ENCODE results near the gene GPRC5D. TPM values are rescaled to one million over a fixed set of nuclear protein-coding genes. Genes with fewer than 3 reads are reported as not detected.

The GPRC5D gene
- not detected for total RNA-seq

GRCh38 chr12:12952036-12952435 lies at the start of gene GPRC5D:
GPRC5D (minus strand) TSS chr12:12952170; CDS start chr12:12950384, 1,786 bp downstream.
- DNase-seq = no peak
- Mint-ChIP-seq H3K9me3 (no peaks in the 10 kb centered on the region), H3K27ac (no peak within 1 kb of the TSS), H3K4me3 (no peak within 1 kb of the TSS), H3K27me3 (peaks cover 4% of the 10 kb centered on the region), H3K4me1 (no peaks in the 10 kb centered on the region), H3K36me3 (no peaks in the 10 kb centered on the region)
- no peak for ATAC-seq (ENCODE audit: low read depth)
- POLR2A ChIA-PET = no interaction called here

- peak overlapping the region; percentile 5 for H3K27ac Mint-ChIP-seq
- POLR2A ChIA-PET = no interaction called here
These were observed 49.7 kb upstream of the GPRC5D start for GRCh38 chr12:13001775-13002040.

GRCh38 chr12:13000925-13001774 lies 49.2 kb upstream of the GPRC5D start:
- Mint-ChIP-seq H3K9me3 (no peaks in the 10 kb centered on the region), H3K27me3 (peaks cover 34% of the 10 kb centered on the region), H3K36me3 (no peaks in the 10 kb centered on the region), H3K4me3 (peak overlapping the region; percentile 82), H3K27ac (peak overlapping the region; percentile 26), H3K4me1 (peaks cover 19% of the 10 kb centered on the region)
- peak; percentile 19 for ATAC-seq (ENCODE audit: low read depth)
- POLR2A ChIA-PET = interaction anchor here (0.7 kb wide), 1 partner anchor 275 kb away, joined by 4 read pairs; no protein-coding TSS in a partner anchor
- peak; percentile 64 for DNase-seq

More at GRCh38 chr12:13001775-13002040, 49.7 kb upstream of the GPRC5D start:
- ATAC-seq (ENCODE audit: low read depth) (no peak), DNase-seq (no peak)
- peaks cover 38% of the 10 kb centered on the region for H3K27me3 Mint-ChIP-seq
- H3K4me3 Mint-ChIP-seq = peak overlapping the region; percentile 73
- peaks cover 19% of the 10 kb centered on the region for H3K4me1 Mint-ChIP-seq
- H3K9me3 Mint-ChIP-seq = no peaks in the 10 kb centered on the region
- no peaks in the 10 kb centered on the region for H3K36me3 Mint-ChIP-seq

- peaks cover 32% of the 10 kb centered on the region for H3K27me3 Mint-ChIP-seq
- H3K27ac Mint-ChIP-seq = peak overlapping the region; percentile 26
- POLR2A ChIA-PET = no interaction called here
- no peaks in the 10 kb centered on the region for H3K36me3 Mint-ChIP-seq
- peak overlapping the region; percentile 82 for H3K4me3 Mint-ChIP-seq
- H3K4me1 Mint-ChIP-seq = peaks cover 19% of the 10 kb centered on the region
- DNase-seq = no peak
- ATAC-seq (ENCODE audit: low read depth) = peak; percentile 37
- H3K9me3 Mint-ChIP-seq = no peaks in the 10 kb centered on the region
These were observed 48.6 kb upstream of the GPRC5D start for GRCh38 chr12:13000616-13000924.

GRCh38 chr12:12999959-13000615 lies 48.1 kb upstream of the GPRC5D start, which contains the start of gene HEBP1:
HEBP1 (minus strand) TSS chr12:13000265; CDS start chr12:13000114, 151 bp downstream.
- peaks cover 19% of the 10 kb centered on the region for H3K4me1 Mint-ChIP-seq
- POLR2A ChIA-PET = no interaction called here
- peak; percentile 80 for ATAC-seq (ENCODE audit: low read depth)

GRCh38 chr12:12999271-12999958 lies 47.4 kb upstream of the GPRC5D start:
- DNase-seq = no peak
- H3K36me3 Mint-ChIP-seq = no peaks in the 10 kb centered on the region
- no peak for ATAC-seq (ENCODE audit: low read depth)
- POLR2A ChIA-PET = no interaction called here
- H3K4me1 Mint-ChIP-seq = peaks cover 19% of the 10 kb centered on the region
- peak overlapping the region; percentile 82 for H3K4me3 Mint-ChIP-seq
- peaks cover 26% of the 10 kb centered on the region for H3K27me3 Mint-ChIP-seq
- peak overlapping the region; percentile 26 for H3K27ac Mint-ChIP-seq
- no peaks in the 10 kb centered on the region for H3K9me3 Mint-ChIP-seq

More at GRCh38 chr12:12999959-13000615, 48.1 kb upstream of the GPRC5D start, which contains the start of gene HEBP1:
- Mint-ChIP-seq H3K27ac (peak within 1 kb of the TSS; percentile 26), H3K9me3 (no peaks in the 10 kb centered on the region), H3K4me3 (peak within 1 kb of the TSS; percentile 82), H3K36me3 (no peaks in the 10 kb centered on the region), H3K27me3 (peaks cover 29% of the 10 kb centered on the region)
- peak; percentile 98 for DNase-seq

GRCh38 chr12:12998248-12998647 lies 46.3 kb upstream of the GPRC5D start:
- H3K27me3 Mint-ChIP-seq = peaks cover 17% of the 10 kb centered on the region
- no peak overlapping the region for H3K4me3 Mint-ChIP-seq
- peaks cover 6% of the 10 kb centered on the region for H3K36me3 Mint-ChIP-seq
- ATAC-seq (ENCODE audit: low read depth) (no peak), DNase-seq (no peak)
- POLR2A ChIA-PET = no interaction called here
- H3K4me1 Mint-ChIP-seq = peaks cover 21% of the 10 kb centered on the region
- H3K27ac Mint-ChIP-seq = no peak overlapping the region
- no peaks in the 10 kb centered on the region for H3K9me3 Mint-ChIP-seq

GRCh38 chr12:12997734-12998133 lies 45.8 kb upstream of the GPRC5D start:
- POLR2A ChIA-PET = interaction anchor here (0.5 kb wide), 1 partner anchor 275 kb away, joined by 4 read pairs; no protein-coding TSS in a partner anchor
- Mint-ChIP-seq H3K4me1 (peaks cover 26% of the 10 kb centered on the region), H3K36me3 (peaks cover 8% of the 10 kb centered on the region), H3K27ac (no peak overlapping the region), H3K4me3 (no peak overlapping the region), H3K27me3 (peaks cover 12% of the 10 kb centered on the region), H3K9me3 (no peaks in the 10 kb centered on the region)
- ATAC-seq (ENCODE audit: low read depth) = no peak
- DNase-seq = no peak

GRCh38 chr12:12997156-12997555 lies 45.2 kb upstream of the GPRC5D start:
- Mint-ChIP-seq H3K27me3 (peaks cover 6% of the 10 kb centered on the region), H3K27ac (no peak overlapping the region), H3K4me3 (no peak overlapping the region), H3K36me3 (peaks cover 8% of the 10 kb centered on the region), H3K9me3 (no peaks in the 10 kb centered on the region), H3K4me1 (peaks cover 25% of the 10 kb centered on the region)
- ATAC-seq (ENCODE audit: low read depth) = no peak
- no peak for DNase-seq
- POLR2A ChIA-PET = interaction anchor here (0.5 kb wide), 1 partner anchor 274 kb away, joined by 4 read pairs; no protein-coding TSS in a partner anchor

GRCh38 chr12:12996209-12996608 lies 44.2 kb upstream of the GPRC5D start:
- Mint-ChIP-seq H3K36me3 (peaks cover 8% of the 10 kb centered on the region), H3K9me3 (no peaks in the 10 kb centered on the region), H3K27ac (no peak overlapping the region), H3K4me3 (no peak overlapping the region), H3K4me1 (peaks cover 23% of the 10 kb centered on the region), H3K27me3 (no peaks in the 10 kb centered on the region)
- POLR2A ChIA-PET = interaction anchor here (0.6 kb wide), 1 partner anchor 195 kb away, joined by 5 read pairs; no protein-coding TSS in a partner anchor
- DNase-seq (no peak), ATAC-seq (ENCODE audit: low read depth) (no peak)

- no peak overlapping the region for H3K4me3 Mint-ChIP-seq
- H3K4me1 Mint-ChIP-seq = peaks cover 20% of the 10 kb centered on the region
- H3K36me3 Mint-ChIP-seq = peaks cover 8% of the 10 kb centered on the region
- H3K27me3 Mint-ChIP-seq = no peaks in the 10 kb centered on the region
- no peak overlapping the region for H3K27ac Mint-ChIP-seq
- no peaks in the 10 kb centered on the region for H3K9me3 Mint-ChIP-seq
- no peak for ATAC-seq (ENCODE audit: low read depth)
- POLR2A ChIA-PET = no interaction called here
- DNase-seq = no peak
These were observed 43.1 kb upstream of the GPRC5D start for GRCh38 chr12:12995088-12995487.

- no peaks in the 10 kb centered on the region for H3K27me3 Mint-ChIP-seq
- H3K4me3 Mint-ChIP-seq = peak overlapping the region; percentile 65
- POLR2A ChIA-PET = no interaction called here
- peak overlapping the region; percentile 73 for H3K27ac Mint-ChIP-seq
- H3K36me3 Mint-ChIP-seq = peaks cover 8% of the 10 kb centered on the region
- no peaks in the 10 kb centered on the region for H3K9me3 Mint-ChIP-seq
- ATAC-seq (ENCODE audit: low read depth) = no peak
- H3K4me1 Mint-ChIP-seq = peaks cover 13% of the 10 kb centered on the region
- no peak for DNase-seq
These were observed 41.4 kb upstream of the GPRC5D start for GRCh38 chr12:12993367-12993766.

- Mint-ChIP-seq H3K27me3 (no peaks in the 10 kb centered on the region), H3K4me1 (peaks cover 13% of the 10 kb centered on the region), H3K4me3 (peak overlapping the region; percentile 65), H3K9me3 (no peaks in the 10 kb centered on the region), H3K36me3 (peaks cover 8% of the 10 kb centered on the region), H3K27ac (peak overlapping the region; percentile 73)
- POLR2A ChIA-PET = no interaction called here
- no peak for ATAC-seq (ENCODE audit: low read depth)
- no peak for DNase-seq
These were observed 40.6 kb upstream of the GPRC5D start for GRCh38 chr12:12992418-12993130.
